ENCODE results near the gene NKAIN1. TPM values are rescaled to one million over a fixed set of nuclear protein-coding genes. Genes with fewer than 3 reads are reported as not detected.
"Not testable (repeated sequence)": the region's sequence is repeated elsewhere in the genome, so short reads cannot be mapped to it uniquely, and the experiment has no call there.

NKAIN1 gene
- polyA plus RNA-seq, 1 donor: 3.4 TPM

- no peak for DNase-seq
These were observed 43.0 kb downstream of the NKAIN1 start for GRCh38 chr1:31196685-31197084.

GRCh38 chr1:31195267-31195666 is 44.4 kb downstream of the NKAIN1 start:
- DNase-seq: not testable (repeated sequence)

- DNase-seq: no peak
These were observed 46.0 kb downstream of the NKAIN1 start for GRCh38 chr1:31193729-31194128.

- no peak for DNase-seq
These were observed 48.4 kb downstream of the NKAIN1 start for GRCh38 chr1:31191281-31191680.

GRCh38 chr1:31189696-31190674 is 49.7 kb downstream of the NKAIN1 start:
- DNase-seq: no peak

- DNase-seq: no peak
These were observed 55.6 kb downstream of the NKAIN1 start for GRCh38 chr1:31183927-31184554.

GRCh38 chr1:31183126-31183525 is 56.6 kb downstream of the NKAIN1 start:
- no peak for DNase-seq

GRCh38 chr1:31182352-31182751 is 57.3 kb downstream of the NKAIN1 start:
- DNase-seq: peak; percentile 91

- peak; percentile 34 for DNase-seq
These were observed 58.0 kb downstream of the NKAIN1 start for GRCh38 chr1:31181515-31182343.

GRCh38 chr1:31180338-31180737 is 59.3 kb downstream of the NKAIN1 start:
- DNase-seq: no peak

DNA sequence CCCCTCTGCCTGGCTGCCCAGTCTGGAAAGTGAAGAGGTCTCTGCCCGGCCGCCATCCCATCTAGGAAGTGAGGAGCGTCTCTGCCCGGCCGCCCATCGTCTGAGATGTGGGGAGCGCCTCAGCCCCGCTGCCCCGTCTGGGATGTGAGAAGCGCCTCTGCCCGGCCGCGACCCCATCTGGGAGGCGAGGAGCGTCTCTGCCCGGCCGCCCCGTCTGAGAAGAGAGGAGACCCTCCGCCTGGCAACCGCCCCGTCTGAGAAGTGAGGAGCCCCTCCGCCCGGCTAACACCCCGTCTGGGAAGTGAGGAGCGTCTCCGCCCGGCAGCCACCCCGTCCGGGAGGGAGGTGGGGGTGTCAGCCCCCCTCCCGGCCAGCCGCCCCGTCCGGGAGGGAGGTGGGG is 63.4 kb downstream of the NKAIN1 start:
- not testable (repeated sequence) for DNase-seq

GRCh38 chr1:31170486-31170735 is 69.3 kb downstream of the NKAIN1 start:
- no peak for DNase-seq

GRCh38 chr1:31166462-31166861 is 73.2 kb downstream of the NKAIN1 start:
- no peak for DNase-seq

- DNase-seq: no peak
These were observed 75.4 kb downstream of the NKAIN1 start for GRCh38 chr1:31164291-31164690.

DNA sequence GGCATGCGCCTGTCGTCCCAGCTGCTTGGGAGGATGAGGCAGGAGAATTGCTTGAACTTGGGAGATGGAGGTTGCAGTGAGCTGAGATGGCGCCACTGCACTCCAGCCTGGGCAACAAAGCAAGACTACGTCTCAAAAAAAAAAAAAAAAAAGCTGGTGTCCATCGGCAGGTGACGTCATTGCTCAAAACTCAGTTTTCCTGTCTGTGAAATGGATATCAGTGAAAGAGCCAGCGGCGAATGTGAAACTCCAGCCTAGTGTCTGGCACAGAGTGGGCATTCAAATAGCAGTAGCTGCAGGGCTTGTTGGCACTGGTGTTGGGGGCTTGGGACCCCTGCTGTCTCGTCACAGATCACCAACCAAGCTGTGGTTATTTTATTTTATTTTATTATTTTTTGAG is 75.8 kb downstream of the NKAIN1 start:
- DNase-seq: no peak

- no peak for DNase-seq
These were observed 78.1 kb downstream of the NKAIN1 start for GRCh38 chr1:31161571-31161970.

DNA sequence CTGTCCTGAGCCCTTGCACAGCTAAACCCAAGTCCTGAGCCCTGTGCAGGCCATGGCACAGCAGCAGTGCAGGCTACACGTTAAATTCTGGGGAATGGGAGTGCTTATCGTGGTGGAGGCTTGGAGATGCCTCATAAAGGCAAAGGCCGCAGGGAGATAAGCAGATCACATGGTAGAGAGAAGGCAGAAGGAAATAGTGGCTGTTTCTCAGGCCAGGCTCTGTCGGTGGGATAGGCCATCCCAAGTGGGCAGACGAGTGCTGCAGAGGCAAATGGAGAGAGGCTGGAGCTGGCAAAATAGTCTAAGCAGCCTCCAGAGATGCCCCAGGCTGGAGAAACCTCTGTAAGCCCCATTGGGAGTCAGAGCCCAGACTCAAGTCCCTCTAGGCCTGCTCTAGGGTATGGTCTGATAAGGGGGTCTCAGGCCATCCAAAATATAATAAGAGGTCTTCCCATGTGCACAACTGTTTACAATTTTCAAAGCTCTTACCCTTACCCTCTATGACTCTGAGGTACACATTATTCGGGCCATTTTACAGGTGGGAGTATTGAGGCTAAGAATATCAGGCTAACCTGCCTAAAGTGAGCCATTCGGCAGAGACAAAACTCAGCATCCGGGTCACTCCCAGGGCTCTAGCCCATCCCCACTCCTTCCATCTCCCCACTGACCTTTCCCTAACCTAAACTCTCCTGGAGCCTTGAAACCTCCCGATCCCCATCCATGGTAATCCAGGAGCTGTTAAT is 79.6 kb downstream of the NKAIN1 start:
- no peak for DNase-seq

- no peak for DNase-seq
These were observed 80.4 kb downstream of the NKAIN1 start for GRCh38 chr1:31159323-31159722.

- DNase-seq: no peak
These were observed 84.4 kb downstream of the NKAIN1 start for GRCh38 chr1:31155216-31155806.

- peak; percentile 91 for DNase-seq
These were observed 85.0 kb downstream of the NKAIN1 start for GRCh38 chr1:31154632-31155215.

GRCh38 chr1:31154000-31154631 is 85.6 kb downstream of the NKAIN1 start:
- no peak for DNase-seq
